ENCODE results near the gene KLK6.

The KLK6 gene

DNA sequence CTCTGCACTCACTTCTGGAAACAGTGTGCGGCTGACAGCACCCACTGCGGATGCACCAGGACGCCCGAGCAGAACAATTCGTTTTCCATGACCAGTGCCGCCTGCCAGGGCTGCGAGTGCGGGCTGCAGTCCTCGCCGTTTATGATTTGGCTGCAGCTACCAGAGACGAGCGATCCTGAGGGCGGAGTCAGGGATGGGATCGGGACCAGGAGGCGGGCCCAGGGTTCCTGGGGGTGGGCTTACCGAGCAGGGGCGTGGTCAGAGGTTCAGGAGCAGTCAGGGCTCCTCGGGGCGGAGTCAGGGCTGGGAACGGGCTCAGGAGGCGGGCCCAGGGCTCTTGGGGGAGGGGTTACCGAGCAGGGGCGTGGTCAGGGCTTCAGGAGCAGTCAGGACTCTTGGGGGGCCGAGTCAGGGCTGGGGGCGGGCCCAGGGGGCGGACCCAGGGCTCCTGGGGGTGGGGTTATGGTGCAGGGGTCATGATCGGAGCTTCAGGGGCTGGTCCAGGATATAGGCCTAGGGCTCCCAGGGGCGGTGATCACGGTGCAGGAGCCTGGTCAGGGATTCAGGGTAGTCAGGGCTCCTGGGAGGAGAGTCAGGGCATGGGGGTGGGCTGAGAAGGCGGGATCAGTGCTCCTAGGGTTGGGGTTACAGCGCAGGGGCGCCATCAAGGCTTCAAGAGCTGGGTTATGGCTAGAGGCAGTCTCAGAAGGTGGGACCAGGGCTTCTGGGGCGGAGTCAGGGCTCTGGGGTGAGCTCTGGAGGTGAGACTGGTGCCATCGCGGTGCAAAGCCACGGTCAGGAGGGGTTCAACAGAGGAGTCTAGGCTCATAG, 59.9 kb downstream of the KLK6 start:
- DNase-seq: peak; percentile 15

All from NCI-H2171 treated with DMSO at 0.1 percent for 48 hours (cell line).